Measurements from ENCODE around the gene ASIC4.

GRCh38 chr2:219527076-219527394 is 12.8 kb downstream of the ASIC4 start:
- no peak for TF ChIP-seq CTCF (IDR thresholded peaks at IDR 0.05; ENCODE audit: poor library complexity)
- TF ChIP-seq EZH2 (IDR thresholded peaks at IDR 0.05; ENCODE audit: borderline replicate concordance), result no peak
- TF ChIP-seq EZH2phosphoT487 (IDR thresholded peaks at IDR 0.05; ENCODE audit: low read depth, severe bottlenecking, unreplicated experiment), result no peak

All from hepatocyte (in vitro differentiated cells).